Vagina (tissue), 2 donors: Measurements from ENCODE around the gene PISD.

Experiments used
- POLR2A ChIP-seq, 2 donors: fragments of 450-650 bp; IDR thresholded peaks; one replicate each; pipeline ENCODE4 v1.6.1; 2017; ENCODE audit warnings: antibody characterized with exemption in 2 of 2, mild to moderate bottlenecking in 2 of 2, moderate library complexity in 2 of 2
- POLR2AphosphoS5 ChIP-seq, 2 donors: sonication (generic); formaldehyde crosslinking; IDR thresholded peaks; one replicate each; pipeline ENCODE4 v1.9.0; 2017; ENCODE audit warnings: antibody characterized with exemption in 2 of 2, mild to moderate bottlenecking in 2 of 2, low read depth in 1 of 2; ENCODE audit not compliant: insufficient read depth in 1 of 2
- TF ChIP-seq, protein P1 (sequence below), 3 experiments: fragments of 450-650 bp in 2 of 3; fragments of 200-600 bp in 1 of 3; sonication (generic) in 1 of 3; IDR thresholded peaks; one replicate each; pipeline ENCODE4 v1.5.1; 2017 to 2019; ENCODE audit warnings: antibody characterized with exemption in 3 of 3, mild to moderate bottlenecking in 2 of 3, moderate library complexity in 2 of 3

DNA sequence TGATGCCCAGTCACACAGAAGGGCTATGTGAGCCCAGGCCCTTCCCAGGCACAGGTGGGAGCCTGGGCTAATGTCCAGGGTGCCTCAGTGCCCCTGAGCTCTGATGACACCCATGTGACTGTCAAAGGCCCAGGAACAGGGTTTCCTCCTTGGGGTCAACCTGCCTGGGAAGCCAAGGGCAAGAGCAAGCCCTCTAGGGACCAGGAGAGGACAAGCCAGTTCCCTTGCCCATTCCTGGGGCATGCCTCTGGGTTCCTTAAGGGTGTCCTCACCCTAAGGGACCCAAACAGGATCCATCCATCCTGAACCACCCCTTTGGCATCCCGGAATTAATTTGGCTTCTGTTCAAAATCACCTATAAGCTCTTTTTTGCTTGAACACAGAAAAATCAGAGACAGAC is 39.0 kb downstream of the PISD start:
- TF ChIP-seq, protein P1, sequence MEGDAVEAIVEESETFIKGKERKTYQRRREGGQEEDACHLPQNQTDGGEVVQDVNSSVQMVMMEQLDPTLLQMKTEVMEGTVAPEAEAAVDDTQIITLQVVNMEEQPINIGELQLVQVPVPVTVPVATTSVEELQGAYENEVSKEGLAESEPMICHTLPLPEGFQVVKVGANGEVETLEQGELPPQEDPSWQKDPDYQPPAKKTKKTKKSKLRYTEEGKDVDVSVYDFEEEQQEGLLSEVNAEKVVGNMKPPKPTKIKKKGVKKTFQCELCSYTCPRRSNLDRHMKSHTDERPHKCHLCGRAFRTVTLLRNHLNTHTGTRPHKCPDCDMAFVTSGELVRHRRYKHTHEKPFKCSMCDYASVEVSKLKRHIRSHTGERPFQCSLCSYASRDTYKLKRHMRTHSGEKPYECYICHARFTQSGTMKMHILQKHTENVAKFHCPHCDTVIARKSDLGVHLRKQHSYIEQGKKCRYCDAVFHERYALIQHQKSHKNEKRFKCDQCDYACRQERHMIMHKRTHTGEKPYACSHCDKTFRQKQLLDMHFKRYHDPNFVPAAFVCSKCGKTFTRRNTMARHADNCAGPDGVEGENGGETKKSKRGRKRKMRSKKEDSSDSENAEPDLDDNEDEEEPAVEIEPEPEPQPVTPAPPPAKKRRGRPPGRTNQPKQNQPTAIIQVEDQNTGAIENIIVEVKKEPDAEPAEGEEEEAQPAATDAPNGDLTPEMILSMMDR (IDR thresholded peaks at IDR 0.05), result no peak
- TF ChIP-seq POLR2AphosphoS5 (IDR thresholded peaks at IDR 0.05; ENCODE audit: insufficient read depth in 1 of 2, low read depth in 1 of 2) (no peak), POLR2A (IDR thresholded peaks at IDR 0.05) (no peak)
